Activated B cell treated with CpG ODN at 0.5 μM for 24 hours (primary cell): ENCODE results near the gene ACYP1. TPM values are rescaled to one million over a fixed set of nuclear protein-coding genes. Genes with fewer than 3 reads are reported as not detected.
"Not testable (repeated sequence)": the region's sequence is repeated elsewhere in the genome, so short reads cannot be mapped to it uniquely, and the experiment has no call there.

ENCODE experiments used
- ATAC-seq: fragments of 200-7000 bp; cut with Tn5 transposase; one replicate; pipeline ENCODE4 v1.10.0; 2021; ENCODE audit warnings: low read depth, mild to moderate bottlenecking, moderate library complexity
- CTCF ChIA-PET: fragments of 350-600 bp; sonication (Branson Sonifier 250); formaldehyde crosslinking; loops from one replicate; lab custom pipeline; 2021; ENCODE audit warnings: antibody characterized with exemption; lab: Charles Lee
- POLR2A ChIA-PET: fragments of 350-600 bp; sonication (Branson Sonifier 250); formaldehyde crosslinking; loops from one replicate; lab custom pipeline; 2021; ENCODE audit warnings: antibody characterized with exemption; lab: Charles Lee
- DNase-seq: peaks from one replicate; pipeline ENCODE4 v3.0.0; 2022
- H3K27ac Mint-ChIP-seq: one replicate; pipeline ENCODE4 v1.8.0; 2020; ENCODE audit warnings: mixed read lengths
- H3K27me3 Mint-ChIP-seq: one replicate; pipeline ENCODE4 v1.8.0; 2021; ENCODE audit warnings: mixed read lengths
- H3K36me3 Mint-ChIP-seq: one replicate; pipeline ENCODE4 v1.8.0; 2021; ENCODE audit warnings: low read depth, mixed read lengths
- H3K4me1 Mint-ChIP-seq: one replicate; pipeline ENCODE4 v1.8.0; 2021; ENCODE audit warnings: mixed read lengths
- H3K4me3 Mint-ChIP-seq: one replicate; pipeline ENCODE4 v1.8.0; 2020; ENCODE audit warnings: mild to moderate bottlenecking, mixed read lengths
- H3K9me3 Mint-ChIP-seq: one replicate; pipeline ENCODE4 v1.8.0; 2020; ENCODE audit warnings: mixed read lengths
- intact Hi-C: fragments of 100-400 bp; cut with micrococcal nuclease; formaldehyde crosslinking; loops from one replicate; pipeline ENCODE4 v1.15.1; 2024
- total RNA-seq: library from RNA; stranded (reverse); gene quantifications from 2 replicates; pipeline ENCODE4 v1.2.3, GENCODE V29; 2022
- TF ChIP-seq, protein P1 (sequence below): fragments of 200-600 bp; IDR thresholded peaks from one replicate; pipeline ENCODE4 v1.8.0; 2022; ENCODE audit warnings: antibody characterized with exemption, mild to moderate bottlenecking

The ACYP1 gene
- total RNA-seq, 1 donor from 2014 or later, result 25.9 TPM

DNA sequence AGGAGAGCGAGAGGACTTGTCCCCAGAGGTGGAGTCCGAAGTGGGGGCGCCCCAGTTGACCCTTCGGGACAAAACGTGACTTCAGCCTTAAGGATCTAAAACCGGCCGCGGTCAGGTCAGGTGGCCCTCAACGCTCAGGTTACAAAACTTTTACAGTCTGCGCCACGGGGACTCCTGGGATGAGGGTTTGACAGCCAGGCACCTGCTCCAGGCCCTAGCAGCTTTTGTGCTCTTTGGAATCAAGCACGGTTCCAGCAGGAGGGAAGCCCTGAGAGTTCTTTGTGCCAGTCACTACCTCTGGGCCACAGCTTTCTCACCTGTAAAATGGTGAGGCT is 6.0 kb upstream of the ACYP1 start:
- CTCF ChIA-PET, result no interaction called here
- Mint-ChIP-seq H3K27me3 (no peaks in the 10 kb centered on the region), H3K4me3 (no peak overlapping the region), H3K9me3 (no peaks in the 10 kb centered on the region), H3K4me1 (peaks cover 2% of the 10 kb centered on the region), H3K36me3 (no peaks in the 10 kb centered on the region), H3K27ac (no peak overlapping the region)
- DNase-seq, result no peak
- TF ChIP-seq, protein P1, sequence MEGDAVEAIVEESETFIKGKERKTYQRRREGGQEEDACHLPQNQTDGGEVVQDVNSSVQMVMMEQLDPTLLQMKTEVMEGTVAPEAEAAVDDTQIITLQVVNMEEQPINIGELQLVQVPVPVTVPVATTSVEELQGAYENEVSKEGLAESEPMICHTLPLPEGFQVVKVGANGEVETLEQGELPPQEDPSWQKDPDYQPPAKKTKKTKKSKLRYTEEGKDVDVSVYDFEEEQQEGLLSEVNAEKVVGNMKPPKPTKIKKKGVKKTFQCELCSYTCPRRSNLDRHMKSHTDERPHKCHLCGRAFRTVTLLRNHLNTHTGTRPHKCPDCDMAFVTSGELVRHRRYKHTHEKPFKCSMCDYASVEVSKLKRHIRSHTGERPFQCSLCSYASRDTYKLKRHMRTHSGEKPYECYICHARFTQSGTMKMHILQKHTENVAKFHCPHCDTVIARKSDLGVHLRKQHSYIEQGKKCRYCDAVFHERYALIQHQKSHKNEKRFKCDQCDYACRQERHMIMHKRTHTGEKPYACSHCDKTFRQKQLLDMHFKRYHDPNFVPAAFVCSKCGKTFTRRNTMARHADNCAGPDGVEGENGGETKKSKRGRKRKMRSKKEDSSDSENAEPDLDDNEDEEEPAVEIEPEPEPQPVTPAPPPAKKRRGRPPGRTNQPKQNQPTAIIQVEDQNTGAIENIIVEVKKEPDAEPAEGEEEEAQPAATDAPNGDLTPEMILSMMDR, result no peak
- intact Hi-C loops, result loop anchor here (2.0 to 10.0 kb wide), 2 partner anchors 19 to 355 kb away; partner anchors contain the start of genes AREL1, FCF1 and MLH3
- no peak for ATAC-seq
- POLR2A ChIA-PET, result interaction anchor here (0.6 to 1.2 kb wide), 5 partner anchors 55 to 638 kb away, joined by 3 to 13 read pairs (median 3); partner anchors contain the start of genes NEK9 and RPS6KL1

DNA sequence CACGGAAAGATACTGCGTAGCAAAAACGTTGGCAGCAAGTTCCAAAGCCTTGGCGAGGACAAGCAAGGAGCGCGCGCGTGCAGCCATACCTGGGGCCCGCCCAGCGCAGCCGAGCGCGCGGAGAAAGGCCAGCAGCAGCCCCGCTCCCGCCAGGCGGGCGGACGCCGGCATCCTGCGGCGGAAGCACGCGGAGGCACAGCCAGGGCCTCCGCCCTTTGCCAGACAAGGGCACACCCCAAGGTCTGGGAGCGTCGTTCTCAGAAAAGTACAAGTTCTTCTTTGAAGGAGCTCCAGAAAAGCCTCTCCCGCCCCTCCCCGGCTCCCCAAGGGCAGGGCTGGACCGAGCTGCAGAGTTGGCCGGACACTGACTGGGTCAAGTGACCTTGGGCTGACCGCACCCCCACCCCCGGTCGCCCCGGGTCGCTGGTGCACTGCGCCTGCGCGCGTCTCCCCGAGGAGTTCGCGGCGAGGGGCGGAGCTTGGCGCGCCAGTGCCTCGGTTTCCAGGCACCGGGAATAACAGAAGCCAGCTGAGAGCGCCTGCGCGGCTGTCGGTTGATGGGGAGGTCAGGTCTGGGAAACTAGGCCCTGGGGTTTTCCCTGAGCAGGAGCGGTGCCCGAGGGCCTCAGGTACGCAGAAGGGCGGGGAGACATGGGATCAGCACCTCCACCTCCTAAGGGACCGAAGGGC is 5.4 kb upstream of the ACYP1 start, which contains the start of gene ZC2HC1C:
Gene ZC2HC1C (plus strand): TSS at position 521 of the 690 bp plus-strand sequence. CDS start 933 bp downstream, outside the sequence.
- Mint-ChIP-seq H3K9me3 (no peaks in the 10 kb centered on the region), H3K36me3 (no peaks in the 10 kb centered on the region), H3K4me1 (peaks cover 3% of the 10 kb centered on the region), H3K27me3 (no peaks in the 10 kb centered on the region), H3K27ac (peak within 1 kb of the TSS; percentile 53), H3K4me3 (peak within 1 kb of the TSS; percentile 21)
- peak; percentile 87 for ATAC-seq
- ChIA-PET POLR2A (interaction anchor here (0.6 to 1.2 kb wide), 5 partner anchors 56 to 639 kb away, joined by 3 to 13 read pairs (median 3); partner anchors contain the start of genes NEK9 and RPS6KL1), CTCF (no interaction called here)
- TF ChIP-seq, protein P1, result no peak
- intact Hi-C loops, result loop anchor here (2.0 to 10.0 kb wide), 2 partner anchors 18 to 354 kb away; partner anchors contain the start of genes AREL1, FCF1 and MLH3
- DNase-seq, result peak; percentile 65

DNA sequence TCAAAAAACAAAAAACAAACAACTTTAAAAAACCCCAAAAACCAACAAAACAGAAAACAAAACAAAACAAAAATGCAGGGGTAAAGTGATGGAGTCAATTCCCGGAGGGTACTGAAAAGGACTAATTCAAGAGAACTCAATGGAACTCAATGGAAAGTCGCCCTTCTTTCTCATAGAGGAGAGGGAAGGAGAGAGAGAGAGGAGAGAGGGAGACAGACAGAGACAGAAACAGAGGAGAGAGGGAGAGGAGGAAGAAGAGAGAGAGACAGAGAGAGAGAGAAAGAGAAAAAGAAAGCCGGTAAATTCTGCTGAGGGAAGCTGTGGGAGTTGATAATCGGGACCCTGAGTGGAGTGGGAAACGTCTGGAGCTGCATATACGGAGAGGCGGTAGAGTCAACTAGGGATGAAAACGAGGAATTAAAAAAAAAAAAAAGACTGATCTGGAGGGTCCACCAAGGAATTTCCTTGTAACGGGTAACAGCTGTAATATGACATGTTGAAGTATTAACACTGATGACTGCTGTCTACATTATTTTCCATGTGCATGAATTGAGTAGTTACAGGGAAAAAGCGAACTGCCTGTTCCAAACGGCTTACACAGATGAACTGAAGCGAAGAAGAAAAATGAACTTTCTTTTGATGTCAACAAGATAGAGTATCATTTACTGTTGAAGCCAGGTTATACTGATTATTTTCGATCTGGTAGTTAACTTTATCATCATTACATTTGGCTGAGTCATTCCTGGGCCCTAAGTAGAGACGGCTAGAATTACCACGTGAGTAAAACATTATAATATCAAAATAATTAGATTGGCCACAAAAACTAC is 4.7 kb upstream of the ACYP1 start:
- TF ChIP-seq, protein P1, result no peak
- Mint-ChIP-seq H3K27ac (no peak overlapping the region), H3K27me3 (no peaks in the 10 kb centered on the region), H3K4me1 (peaks cover 11% of the 10 kb centered on the region), H3K4me3 (no peak overlapping the region), H3K9me3 (no peaks in the 10 kb centered on the region), H3K36me3 (peaks cover 4% of the 10 kb centered on the region)
- CTCF ChIA-PET, result interaction anchor here (1.4 kb wide), 1 partner anchor 208 kb away, joined by 3 read pairs; no protein-coding TSS in a partner anchor
- DNase-seq (no peak), ATAC-seq (peak; percentile 3)
- POLR2A ChIA-PET, result interaction anchor here (0.6 to 1.2 kb wide), 2 partner anchors 55 to 145 kb away, joined by 3 read pairs; partner anchors contain the start of gene RPS6KL1
- intact Hi-C loops, result loop anchor here (2.0 to 10.0 kb wide), 2 partner anchors 18 to 354 kb away; partner anchors contain the start of genes AREL1, FCF1 and MLH3

DNA sequence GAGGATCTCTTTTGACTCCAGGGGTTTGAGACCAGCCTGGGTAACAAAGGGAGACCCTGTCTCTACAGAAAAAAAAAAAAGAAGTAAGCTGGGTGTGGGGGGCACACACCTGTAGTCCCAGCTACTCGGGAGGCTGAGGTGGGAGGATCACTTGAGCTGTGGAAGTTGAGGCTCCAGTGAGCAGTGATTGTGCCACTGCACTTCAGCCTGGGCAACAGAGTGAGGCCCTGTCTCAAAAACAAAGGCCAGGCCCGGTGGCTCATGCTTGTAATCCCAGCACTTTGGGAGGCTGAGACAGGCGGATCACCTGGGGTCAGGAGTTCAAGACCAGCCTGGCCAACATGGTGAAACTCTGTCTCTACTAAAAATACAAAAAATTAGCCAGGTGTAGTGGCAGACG is 3.9 kb upstream of the ACYP1 start:
- ATAC-seq, H3K27me3 Mint-ChIP-seq, H3K4me3 Mint-ChIP-seq, H3K9me3 Mint-ChIP-seq, DNase-seq, H3K27ac Mint-ChIP-seq, H3K36me3 Mint-ChIP-seq: not testable (repeated sequence)
- H3K4me1 Mint-ChIP-seq, result peaks cover 18% of the 10 kb centered on the region
- intact Hi-C loops, result loop anchor here (2.0 to 10.0 kb wide), 2 partner anchors 17 to 353 kb away; partner anchors contain the start of genes AREL1, FCF1 and MLH3
- ChIA-PET POLR2A (interaction anchor here (0.6 kb wide), 1 partner anchor 55 kb away, joined by 3 read pairs; no protein-coding TSS in a partner anchor), CTCF (interaction anchor here (1.3 to 1.4 kb wide), 2 partner anchors 21 to 207 kb away, joined by 3 read pairs; no protein-coding TSS in a partner anchor)

DNA sequence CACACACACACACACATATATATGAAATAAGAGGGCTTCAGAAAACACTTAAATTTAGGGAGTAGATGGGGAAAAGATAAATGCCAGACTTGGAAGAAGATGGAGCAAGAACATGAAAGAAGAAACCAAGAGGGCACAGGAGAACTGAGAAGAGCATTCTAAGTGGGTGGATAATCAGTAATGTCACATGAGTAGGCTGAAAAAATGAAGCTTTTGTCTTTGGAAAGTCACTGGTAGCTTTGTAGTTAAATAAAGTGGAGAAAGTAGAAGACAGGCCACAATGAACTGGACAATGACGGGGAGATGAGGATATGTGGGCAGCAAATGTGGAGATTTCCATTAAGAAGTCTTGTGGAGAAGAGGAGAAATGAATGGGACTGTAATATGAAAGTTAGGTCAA is 3.4 kb upstream of the ACYP1 start:
- Mint-ChIP-seq H3K4me3 (no peak overlapping the region), H3K9me3 (no peaks in the 10 kb centered on the region), H3K27ac (no peak overlapping the region), H3K27me3 (no peaks in the 10 kb centered on the region), H3K36me3 (peaks cover 8% of the 10 kb centered on the region), H3K4me1 (peaks cover 19% of the 10 kb centered on the region)
- intact Hi-C loops, result loop anchor here (10.0 kb wide), 1 partner anchor 352 kb away; the partner anchor contains the start of genes AREL1 and FCF1
- POLR2A ChIA-PET, result no interaction called here
- DNase-seq (no peak), ATAC-seq (no peak)
- CTCF ChIA-PET, result interaction anchor here (1.3 kb wide), 1 partner anchor 21 kb away, joined by 3 read pairs; no protein-coding TSS in a partner anchor
- TF ChIP-seq, protein P1, result no peak
